ACC112 (cell line): ENCODE measurements around the gene TESMIN.

Experiments used
- H2AFZ ChIP-seq: fragments of 200-600 bp; sonication (generic); one replicate; pipeline ENCODE4 v1.6.0; 2017; ENCODE audit warnings: antibody characterized with exemption, low read length; ENCODE audit not compliant: unreplicated experiment
- H3K27ac ChIP-seq: fragments of 200-600 bp; sonication (generic); 2 replicates; pipeline ENCODE4 v1.5.1; 2014; ENCODE audit warnings: low read depth, mild to moderate bottlenecking, antibody characterized with exemption, low read length, moderate library complexity
- H3K27me3 ChIP-seq: fragments of 200-600 bp; sonication (generic); 2 replicates; pipeline ENCODE4 v1.6.1; 2014; ENCODE audit warnings: mild to moderate bottlenecking, antibody characterized with exemption, low read length, moderate library complexity, mixed read lengths; ENCODE audit not compliant: insufficient read depth
- H3K36me3 ChIP-seq: fragments of 200-600 bp; sonication (generic); 2 replicates; pipeline ENCODE4 v1.6.1; 2016; ENCODE audit warnings: mild to moderate bottlenecking, antibody characterized with exemption, low read length, moderate library complexity, mixed read lengths; ENCODE audit not compliant: insufficient read depth
- H3K4me1 ChIP-seq: fragments of 200-600 bp; sonication (generic); one replicate; pipeline ENCODE4 v1.6.1; 2016; ENCODE audit warnings: low read length, mixed read lengths; ENCODE audit not compliant: insufficient read depth, unreplicated experiment, control insufficient read depth
- H3K4me3 ChIP-seq: fragments of 200-600 bp; sonication (generic); 2 replicates; pipeline ENCODE4 v1.5.1; 2014; ENCODE audit warnings: mild to moderate bottlenecking, low read depth, low read length
- H3K79me2 ChIP-seq: fragments of 200-600 bp; sonication (generic); one replicate; pipeline ENCODE4 v1.6.0; 2016; ENCODE audit warnings: low read length; ENCODE audit not compliant: control insufficient read depth, unreplicated experiment, insufficient read depth

The TESMIN gene

DNA sequence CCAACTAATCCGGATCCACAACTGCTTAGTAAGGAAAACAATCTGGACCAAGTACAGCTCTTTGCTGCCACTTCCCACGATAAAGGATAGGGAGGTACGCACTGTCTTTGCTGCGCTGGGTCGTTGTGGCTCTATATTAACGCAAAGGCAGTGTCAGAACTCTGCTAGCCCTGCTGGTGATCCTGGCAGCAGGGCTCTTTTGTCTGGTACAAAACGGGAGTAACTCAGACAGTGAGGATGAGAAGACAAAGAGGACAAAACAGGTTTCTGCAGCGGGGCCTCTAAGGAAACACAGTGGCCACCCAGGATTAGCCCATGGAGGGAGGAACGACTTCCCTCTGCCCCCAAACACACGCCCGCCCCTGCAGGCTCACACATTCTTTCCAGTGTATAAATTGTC, 40.9 kb downstream of the TESMIN start:
- Histone ChIP-seq H3K4me3 (no peak overlapping the region), H3K36me3 (no peaks in the 10 kb centered on the region), H2AFZ (no peak overlapping the region), H3K4me1 (no peaks in the 10 kb centered on the region), H3K27me3 (peaks cover 57% of the 10 kb centered on the region), H3K27ac (no peak overlapping the region), H3K79me2 (no peaks in the 10 kb centered on the region)

GRCh38 chr11:68709062-68709461, 42.3 kb downstream of the TESMIN start:
- Histone ChIP-seq H3K79me2 (no peaks in the 10 kb centered on the region), H3K27me3 (peaks cover 57% of the 10 kb centered on the region), H3K4me3 (no peak overlapping the region), H3K27ac (no peak overlapping the region), H3K36me3 (no peaks in the 10 kb centered on the region), H2AFZ (no peak overlapping the region), H3K4me1 (no peaks in the 10 kb centered on the region)

GRCh38 chr11:68707527-68707926, 43.8 kb downstream of the TESMIN start:
- Histone ChIP-seq H3K4me3 (no peak overlapping the region), H2AFZ (no peak overlapping the region), H3K4me1 (no peaks in the 10 kb centered on the region), H3K79me2 (no peaks in the 10 kb centered on the region), H3K27me3 (peaks cover 57% of the 10 kb centered on the region), H3K36me3 (no peaks in the 10 kb centered on the region), H3K27ac (no peak overlapping the region)

DNA sequence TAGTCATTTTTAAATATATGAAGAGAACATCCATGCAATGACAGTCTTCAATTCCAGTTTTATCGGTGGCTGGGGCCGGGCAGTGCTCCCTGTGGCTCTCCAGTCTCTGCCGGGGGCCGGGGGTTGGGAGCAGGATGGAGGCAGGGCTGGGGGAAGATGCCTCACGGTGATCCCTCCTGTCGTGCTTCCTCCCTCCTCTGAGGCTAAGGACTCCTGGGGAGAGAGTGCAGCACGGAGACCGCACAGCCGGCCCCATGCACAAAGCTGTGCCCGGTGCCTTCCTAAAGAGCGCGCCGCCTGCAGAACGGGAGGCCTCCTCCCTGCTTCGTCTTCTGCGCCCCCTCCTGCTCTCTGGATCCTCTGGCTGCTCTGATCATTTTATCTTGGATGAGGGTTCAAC, 46.4 kb downstream of the TESMIN start:
- Histone ChIP-seq H3K27ac (no peak overlapping the region), H3K27me3 (peaks cover 58% of the 10 kb centered on the region), H2AFZ (no peak overlapping the region), H3K36me3 (no peaks in the 10 kb centered on the region), H3K4me1 (no peaks in the 10 kb centered on the region), H3K4me3 (no peak overlapping the region), H3K79me2 (no peaks in the 10 kb centered on the region)

- Histone ChIP-seq H3K36me3 (no peaks in the 10 kb centered on the region), H3K79me2 (no peaks in the 10 kb centered on the region), H3K4me1 (no peaks in the 10 kb centered on the region), H3K27me3 (peaks cover 74% of the 10 kb centered on the region), H3K27ac (no peak overlapping the region), H2AFZ (no peak overlapping the region), H3K4me3 (no peak overlapping the region)
Measured at GRCh38 chr11:68698993-68699392, 52.3 kb downstream of the TESMIN start.

DNA sequence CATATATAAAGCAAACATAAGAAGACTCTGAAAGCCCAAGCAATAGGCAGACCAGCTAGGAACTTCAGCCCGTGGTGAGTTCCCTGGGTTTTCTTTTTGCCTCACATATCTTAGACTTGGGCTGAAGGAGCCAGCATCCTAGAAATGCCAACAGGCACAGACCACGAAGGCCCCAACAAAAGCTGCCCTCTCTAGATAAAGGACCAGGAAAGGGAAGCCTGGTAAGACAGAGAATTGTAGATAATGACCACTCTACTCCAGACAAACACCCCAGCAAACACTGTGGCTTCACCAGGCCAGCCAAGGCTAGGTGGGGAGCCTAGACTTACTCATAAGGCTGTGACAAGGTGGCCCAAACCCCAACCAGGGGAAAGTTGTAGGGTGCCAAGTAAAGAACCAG, 55.8 kb downstream of the TESMIN start:
- H3K4me1 ChIP-seq, result no peaks in the 10 kb centered on the region
- H3K4me3 ChIP-seq, result no peak overlapping the region
- H3K79me2 ChIP-seq, result no peaks in the 10 kb centered on the region
- no peak overlapping the region for H2AFZ ChIP-seq
- no peak overlapping the region for H3K27ac ChIP-seq
- peaks cover 56% of the 10 kb centered on the region for H3K27me3 ChIP-seq
- no peaks in the 10 kb centered on the region for H3K36me3 ChIP-seq

DNA sequence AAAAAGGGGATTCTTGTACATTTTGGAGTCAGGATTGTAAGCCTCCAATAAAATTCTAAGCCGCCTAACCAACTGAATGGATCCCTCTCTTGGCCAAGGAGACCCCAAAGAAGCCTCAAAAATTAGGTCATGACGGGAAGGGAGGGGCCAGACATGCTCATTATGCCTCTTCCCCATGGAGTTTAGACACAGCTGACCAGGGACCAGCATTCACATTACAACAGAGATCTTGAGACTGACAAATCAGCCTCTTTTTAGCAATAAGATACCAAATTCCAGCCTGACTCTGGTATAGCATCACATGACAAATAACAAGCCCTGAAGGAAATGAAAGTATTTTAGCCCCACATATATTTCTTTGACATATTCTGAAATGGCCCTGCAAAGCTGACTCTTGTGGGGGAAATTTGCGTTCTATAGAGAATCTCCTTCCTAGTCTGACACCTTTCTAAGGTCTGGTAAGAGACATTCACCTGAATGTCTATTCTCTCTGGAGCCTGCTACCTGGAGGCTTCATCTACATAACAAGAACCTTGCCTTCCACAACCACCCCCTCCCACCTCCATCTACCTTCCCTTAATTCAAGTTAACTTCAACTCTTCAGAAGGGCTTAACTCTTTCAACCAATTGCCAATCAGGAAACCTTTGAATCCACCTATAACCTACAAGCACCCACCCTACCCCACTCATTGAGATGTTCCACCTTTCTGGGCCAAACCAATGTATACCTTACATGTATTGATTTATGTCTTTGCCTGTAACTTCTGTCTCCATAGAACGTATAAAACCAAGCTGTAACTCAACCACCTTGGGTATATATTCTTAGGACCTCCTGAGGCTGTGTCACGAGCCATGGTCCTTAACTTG, 56.7 kb downstream of the TESMIN start:
- H3K27ac ChIP-seq, result no peak overlapping the region
- no peak overlapping the region for H2AFZ ChIP-seq
- no peak overlapping the region for H3K4me3 ChIP-seq
- H3K36me3 ChIP-seq, result no peaks in the 10 kb centered on the region
- H3K79me2 ChIP-seq, result no peaks in the 10 kb centered on the region
- peaks cover 60% of the 10 kb centered on the region for H3K27me3 ChIP-seq
- H3K4me1 ChIP-seq, result no peaks in the 10 kb centered on the region

- no peaks in the 10 kb centered on the region for H3K36me3 ChIP-seq
Measured at GRCh38 chr11:68693484-68693882, 57.8 kb downstream of the TESMIN start.

GRCh38 chr11:68692871-68693483, 58.3 kb downstream of the TESMIN start:
- Histone ChIP-seq H2AFZ (no peak overlapping the region), H3K79me2 (no peaks in the 10 kb centered on the region), H3K4me1 (no peaks in the 10 kb centered on the region), H3K27ac (no peak overlapping the region), H3K27me3 (peaks cover 63% of the 10 kb centered on the region), H3K4me3 (no peak overlapping the region), H3K36me3 (no peaks in the 10 kb centered on the region)

More at GRCh38 chr11:68693484-68693882, 57.8 kb downstream of the TESMIN start:
- no peak overlapping the region for H2AFZ ChIP-seq
- no peak overlapping the region for H3K4me3 ChIP-seq
- no peaks in the 10 kb centered on the region for H3K79me2 ChIP-seq
- H3K4me1 ChIP-seq, result no peaks in the 10 kb centered on the region
- no peak overlapping the region for H3K27ac ChIP-seq
- H3K27me3 ChIP-seq, result peaks cover 65% of the 10 kb centered on the region

GRCh38 chr11:68692115-68692514, 59.2 kb downstream of the TESMIN start:
- Histone ChIP-seq H3K4me1 (no peaks in the 10 kb centered on the region), H3K4me3 (no peak overlapping the region), H3K27me3 (peaks cover 59% of the 10 kb centered on the region), H3K27ac (no peak overlapping the region), H3K36me3 (no peaks in the 10 kb centered on the region), H3K79me2 (no peaks in the 10 kb centered on the region), H2AFZ (no peak overlapping the region)

- H3K79me2 ChIP-seq, result no peaks in the 10 kb centered on the region
- H3K36me3 ChIP-seq, result no peaks in the 10 kb centered on the region
- no peak overlapping the region for H2AFZ ChIP-seq
- H3K27ac ChIP-seq, result no peak overlapping the region
- peaks cover 63% of the 10 kb centered on the region for H3K27me3 ChIP-seq
- no peaks in the 10 kb centered on the region for H3K4me1 ChIP-seq
- H3K4me3 ChIP-seq, result no peak overlapping the region
Measured at GRCh38 chr11:68691402-68691784, 59.9 kb downstream of the TESMIN start.
